GM12878 (cell line): Measurements from ENCODE around the gene ACTG1. TPM values are rescaled to one million over a fixed set of nuclear protein-coding genes. Genes with fewer than 3 reads are reported as not detected.
A peak's percentile ranks its signal among the peaks of the same experiment; 100 is the strongest.

Experiments used
- ATAC-seq: fragments of 200-7000 bp; cut with Tn5 transposase; 3 replicates; pipeline ENCODE4 v1.9.1; 2020; ENCODE audit warnings: mild to moderate bottlenecking, moderate library complexity
- BruUV-seq: library from RNA; stranded (reverse); fragments of 400-500 nt; replicated peaks from 2 replicates; lab custom pipeline; 2021; lab: Mats Ljungman, UMichigan
- CTCF ChIA-PET: fragments of 300-600 bp; sonication (Branson Sonifier 250); formaldehyde crosslinking; extraction: SDS; loops from one replicate; lab custom pipeline; 2021; ENCODE audit warnings: inconsistent platforms; lab: Yijun Ruan, JAX
- POLR2A ChIA-PET: fragments of 350-600 bp; formaldehyde crosslinking; extraction: SDS; loops from one replicate; lab custom pipeline; 2021; ENCODE audit warnings: inconsistent platforms; lab: Charles Lee
- RAD21 ChIA-PET: fragments of 300-600 bp; sonication (Branson Sonifier 250); formaldehyde crosslinking; loops from one replicate; lab custom pipeline; 2023; ENCODE audit warnings: antibody characterized with exemption; ENCODE audit not compliant: unreplicated experiment; lab: Charles Lee
- SMC1A ChIA-PET: fragments of 300-600 bp; sonication (Branson Sonifier 250); formaldehyde crosslinking; loops from one replicate; lab custom pipeline; 2023; ENCODE audit not compliant: unreplicated experiment, uncharacterized antibody; lab: Charles Lee
- DNase-seq: peaks from one replicate; pipeline ENCODE4 v3.0.0-alpha.2; 2011; ENCODE audit warnings: low read depth, low spot score
- FAIRE-seq: peaks from 3 replicates; lab custom pipeline; 2011; peaks lifted over from hg19 to GRCh38; lab: Jason Lieb, UNC
- H2AFZ ChIP-seq: 2 replicates; pipeline ENCODE4 v1.6.0; 2011; ENCODE audit warnings: low read depth, low read length, control low read depth; ENCODE audit not compliant: control insufficient read depth
- H3K27ac ChIP-seq: 2 replicates; pipeline ENCODE4 v1.5.1; 2011; ENCODE audit warnings: control low read depth; ENCODE audit not compliant: control insufficient read depth, insufficient read depth
- H3K27me3 ChIP-seq, 2 experiments: replicated peaks in 1 of 2; 2 replicates each; pipeline versions ENCODE4 v1.6.0 to v1.6.1; 2011; ENCODE audit warnings: low read length in 1 of 2; ENCODE audit not compliant: control insufficient read depth in 2 of 2, insufficient read depth in 2 of 2
- H3K36me3 ChIP-seq, 2 experiments: 2 replicates each; pipeline ENCODE4 v1.5.1; 2011; ENCODE audit warnings: low read length in 1 of 2; ENCODE audit not compliant: control insufficient read depth in 2 of 2, insufficient read depth in 2 of 2
- H3K4me1 ChIP-seq: 2 replicates; pipeline ENCODE4 v1.6.1; 2011; ENCODE audit warnings: mild to moderate bottlenecking, low read length, moderate library complexity, mixed read lengths; ENCODE audit not compliant: control insufficient read depth, insufficient read depth
- H3K4me2 ChIP-seq: 2 replicates; pipeline ENCODE4 v1.6.0; 2011; ENCODE audit warnings: control low read depth; ENCODE audit not compliant: control insufficient read depth, insufficient read depth
- H3K4me3 ChIP-seq: fragments of 200-600 bp; sonication (generic); 2 replicates; pipeline ENCODE4 v1.5.1; 2016
- H3K79me2 ChIP-seq: 2 replicates; pipeline ENCODE4 v1.6.0; 2011; ENCODE audit warnings: low read length; ENCODE audit not compliant: control insufficient read depth, insufficient read depth
- H3K9ac ChIP-seq: 2 replicates; pipeline ENCODE4 v1.8.0; 2011; ENCODE audit warnings: low read length, control low read depth, mixed read lengths; ENCODE audit not compliant: control insufficient read depth, insufficient read depth
- H3K9me3 ChIP-seq: replicated peaks from 3 replicates; pipeline ENCODE4 v1.5.1; 2011; ENCODE audit warnings: mild to moderate bottlenecking, low read length; ENCODE audit not compliant: control insufficient read depth, insufficient read depth
- H4K20me1 ChIP-seq: 2 replicates; pipeline ENCODE4 v1.6.0; 2011; ENCODE audit not compliant: control insufficient read depth, insufficient read depth
- BCL3 ChIP-seq: IDR thresholded peaks from 2 replicates; pipeline ENCODE4 v1.6.1; 2011; ENCODE audit warnings: borderline replicate concordance, low read depth, mild to moderate bottlenecking, moderate library complexity, low read length; ENCODE audit not compliant: insufficient read depth, poor library complexity, severe bottlenecking
- BHLHE40 ChIP-seq, 2 experiments: fragments of 450-650 bp in 1 of 2; IDR thresholded peaks; 2 replicates each; pipeline ENCODE4 v1.6.1; 2011 to 2017; ENCODE audit warnings: low read depth in 2 of 2, borderline replicate concordance in 1 of 2, improper control_type of control experiment in 1 of 2, low read length in 1 of 2, mild to moderate bottlenecking in 1 of 2
- GABPA ChIP-seq: IDR thresholded peaks from 2 replicates; pipeline ENCODE4 v1.6.1; 2014; ENCODE audit warnings: antibody characterized with exemption, low read depth, mild to moderate bottlenecking, inconsistent platforms
- GATAD2B ChIP-seq: fragments of 450-650 bp; conservative IDR thresholded peaks from 2 replicates; pipeline ENCODE4 v1.6.1; 2017; ENCODE audit warnings: low read depth, mild to moderate bottlenecking, moderate library complexity
- HDGF ChIP-seq: fragments of 450-650 bp; IDR thresholded peaks from 2 replicates; pipeline ENCODE4 v1.6.1; 2016; ENCODE audit warnings: antibody characterized with exemption
- NFIC ChIP-seq: IDR thresholded peaks from 2 replicates; pipeline ENCODE4 v1.6.1; 2012; ENCODE audit warnings: low read depth, mild to moderate bottlenecking, inconsistent platforms, low read length, moderate library complexity
- NR2C1 ChIP-seq: fragments of 450-650 bp; IDR thresholded peaks from 2 replicates; pipeline ENCODE4 v1.6.1; 2017; ENCODE audit warnings: antibody characterized with exemption, mild to moderate bottlenecking, moderate library complexity
- PAX5 ChIP-seq: IDR thresholded peaks from 2 replicates; pipeline ENCODE4 v1.6.1; 2011; ENCODE audit warnings: low read depth, low read length, borderline replicate concordance
- PKNOX1 ChIP-seq: fragments of 450-650 bp; IDR thresholded peaks from 2 replicates; pipeline ENCODE4 v1.6.1; 2016; ENCODE audit warnings: mild to moderate bottlenecking
- POLR2AphosphoS2 ChIP-seq: IDR thresholded peaks from 2 replicates; pipeline ENCODE4 v1.6.1; 2011; ENCODE audit warnings: low read depth, mild to moderate bottlenecking, low read length, improper control_type of control experiment, moderate library complexity
- RAD21 ChIP-seq: IDR thresholded peaks from 2 replicates; pipeline ENCODE4 v1.6.1; 2011; ENCODE audit warnings: mild to moderate bottlenecking, low read depth, low read length, moderate library complexity; ENCODE audit not compliant: insufficient read depth
- SMC3 ChIP-seq: IDR thresholded peaks from 2 replicates; pipeline ENCODE4 v1.6.1; 2011; ENCODE audit warnings: low read length, improper control_type of control experiment, borderline replicate concordance
- SP1 ChIP-seq: IDR thresholded peaks from one replicate; pipeline ENCODE4 v1.6.1; 2011; ENCODE audit warnings: low read depth, low read length
- SUZ12 ChIP-seq: fragments of 200-600 bp; sonication (generic); IDR thresholded peaks from one replicate; pipeline ENCODE4 v1.6.1; 2018; ENCODE audit warnings: antibody characterized with exemption, mild to moderate bottlenecking; ENCODE audit not compliant: unreplicated experiment
- ZNF384 ChIP-seq: IDR thresholded peaks from 2 replicates; pipeline ENCODE4 v1.6.1; 2012; ENCODE audit warnings: low read depth, mild to moderate bottlenecking, low read length, improper control_type of control experiment, borderline replicate concordance
- WGBS: methylation state at CpG from one replicate; pipeline ENCODE4 v1.1.6; 2016; ENCODE audit warnings: low lambda C conversion rate; ENCODE audit not compliant: insufficient replicate concordance, insufficient coverage; ENCODE audit errors: missing lambda C conversion rate; 5-methylcytosine and 5-hydroxymethylcytosine counted together
- in situ Hi-C: fragments of 300-500 bp; cut with MboI; formaldehyde crosslinking; loops from 9 replicates; pipeline ENCODE4 v1.14.3; 2018; ENCODE audit warnings: mixed read lengths
- intact Hi-C: fragments of 100-400 bp; cut with micrococcal nuclease; formaldehyde crosslinking; loops from one replicate; pipeline ENCODE4 v1.14.2; 2022; ENCODE audit not compliant: unreplicated experiment
- polyA plus RNA-seq, 11 experiments: library from polyadenylated mRNA; depleted of rRNA in 4 of 11; unstranded in 6 of 11; stranded (reverse) in 5 of 11; fragments of >200 nt; fragmentation: Nextera tagmentation in 4 of 11; fragmentation: Illumina TruSeq in 1 of 11; extraction: Ambion mirVana in 4 of 11; extraction: Trizol in 1 of 11; gene quantifications; 1 replicate in 1 of 11; 2 replicates in 10 of 11; pipeline versions ENCODE4 v1.2.1 to v1.2.3, GENCODE V29; 2011 to 2016; ENCODE audit warnings: inconsistent platforms in 2 of 11, missing spikeins in 2 of 11, low read depth in 1 of 11
- total RNA-seq, 4 experiments: library from RNA; depleted of rRNA in 3 of 4; stranded (reverse); fragments of >200 nt in 3 of 4; fragmentation: Illumina TruSeq in 1 of 4; extraction: Trizol in 1 of 4; gene quantifications; 2 replicates each; pipeline versions ENCODE4 v1.2.1 to v1.2.3, GENCODE V29; 2013 to 2021
- TF ChIP-seq, protein P1 (sequence below): fragments of 450-650 bp; IDR thresholded peaks from 2 replicates; pipeline ENCODE4 v1.6.1; 2017; ENCODE audit warnings: mild to moderate bottlenecking, low read depth, inconsistent platforms; ENCODE audit not compliant: poor library complexity, severe bottlenecking

The ACTG1 gene
- total and polyA plus RNA-seq, 10 of the 15 experiments (the other 5 are each of a cell fraction or from before 2014, with no cell fraction given): 810 to 6,105 (median 3,650) TPM

DNA sequence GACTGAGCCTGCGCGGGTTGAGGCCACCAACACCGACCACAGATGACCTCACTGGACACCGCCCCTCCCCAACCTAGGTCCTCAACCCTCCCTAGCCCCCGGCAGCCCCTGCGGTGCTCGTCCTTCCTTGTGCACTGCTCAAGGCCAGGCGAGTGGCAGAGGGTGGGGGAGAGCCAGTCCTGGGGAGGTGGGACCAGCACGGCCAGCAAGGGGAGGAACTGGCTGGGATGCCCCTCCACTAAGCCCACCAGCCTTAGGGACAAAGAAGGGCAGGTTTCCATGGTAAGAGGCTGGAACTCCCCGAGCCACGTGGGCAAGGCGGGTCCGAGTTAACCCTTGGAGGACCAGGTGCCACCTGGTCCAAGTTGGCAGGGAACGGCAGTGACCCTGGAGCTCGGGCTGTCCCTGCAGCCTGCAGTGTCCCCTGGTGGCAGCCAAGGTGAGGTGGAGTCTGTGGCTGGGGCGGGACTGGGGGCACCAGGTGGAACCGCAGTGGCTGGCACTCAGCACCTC is 24.8 kb upstream of the ACTG1 start (continued):
- TF ChIP-seq SMC3: peak; percentile 37; the same call in 1 of the 2 replicates
- peak; percentile 49 for TF ChIP-seq RAD21
- TF ChIP-seq ZNF384: no peak

- 33% methylated on average over 85 of the region's 89 CpGs for WGBS
- POLR2A ChIA-PET: no interaction called here
- H3K4me1 ChIP-seq: no peaks in the 10 kb centered on the region
- CTCF ChIA-PET: interaction anchor here (1.3 to 2.2 kb wide), 2 partner anchors 52 kb away, joined by 3 to 5 read pairs; no protein-coding TSS in a partner anchor
- RAD21 ChIA-PET: interaction anchor here (1.0 kb wide), 1 partner anchor 245 kb away, joined by 3 read pairs; no protein-coding TSS in a partner anchor
- no peaks in the 10 kb centered on the region; a peak in 2 of 4 replicates for H3K27me3 ChIP-seq
- H4K20me1 ChIP-seq: no peaks in the 10 kb centered on the region
- no peak for DNase-seq
- H3K27ac ChIP-seq: no peak overlapping the region
- H2AFZ ChIP-seq: no peak overlapping the region
- in situ Hi-C loops (no loop called here), intact Hi-C loops (no loop called here)
- no TSS peak for BruUV-seq
- H3K4me3 ChIP-seq: no peak overlapping the region
- SMC1A ChIA-PET: no interaction called here
- no peaks in the 10 kb centered on the region for H3K79me2 ChIP-seq
- no peak for FAIRE-seq
- H3K4me2 ChIP-seq: no peak overlapping the region
- H3K36me3 ChIP-seq: peaks cover 0 to 3% of the 10 kb centered on the region in 2 experiments; a peak in 2 of 4 replicates
- H3K9ac ChIP-seq: no peak overlapping the region
- H3K9me3 ChIP-seq: no peaks in the 10 kb centered on the region
- no peak for ATAC-seq
- peak; percentile 27 for TF ChIP-seq BCL3
- no peak for TF ChIP-seq GATAD2B
- TF ChIP-seq POLR2AphosphoS2: peak; percentile 45; the same call in 1 of the 2 replicates
- no peak for TF ChIP-seq SP1
- TF ChIP-seq HDGF: no peak
- no peak for TF ChIP-seq PAX5
- TF ChIP-seq NFIC: no peak
- TF ChIP-seq BHLHE40 (IDR thresholded peaks at IDR 0.05; ENCODE audit: borderline replicate concordance in 1 of 2, low read depth in 2 of 2, low read length in 1 of 2): no peak
- no peak for TF ChIP-seq NR2C1
- no peak for TF ChIP-seq SUZ12
- TF ChIP-seq, protein P1, sequence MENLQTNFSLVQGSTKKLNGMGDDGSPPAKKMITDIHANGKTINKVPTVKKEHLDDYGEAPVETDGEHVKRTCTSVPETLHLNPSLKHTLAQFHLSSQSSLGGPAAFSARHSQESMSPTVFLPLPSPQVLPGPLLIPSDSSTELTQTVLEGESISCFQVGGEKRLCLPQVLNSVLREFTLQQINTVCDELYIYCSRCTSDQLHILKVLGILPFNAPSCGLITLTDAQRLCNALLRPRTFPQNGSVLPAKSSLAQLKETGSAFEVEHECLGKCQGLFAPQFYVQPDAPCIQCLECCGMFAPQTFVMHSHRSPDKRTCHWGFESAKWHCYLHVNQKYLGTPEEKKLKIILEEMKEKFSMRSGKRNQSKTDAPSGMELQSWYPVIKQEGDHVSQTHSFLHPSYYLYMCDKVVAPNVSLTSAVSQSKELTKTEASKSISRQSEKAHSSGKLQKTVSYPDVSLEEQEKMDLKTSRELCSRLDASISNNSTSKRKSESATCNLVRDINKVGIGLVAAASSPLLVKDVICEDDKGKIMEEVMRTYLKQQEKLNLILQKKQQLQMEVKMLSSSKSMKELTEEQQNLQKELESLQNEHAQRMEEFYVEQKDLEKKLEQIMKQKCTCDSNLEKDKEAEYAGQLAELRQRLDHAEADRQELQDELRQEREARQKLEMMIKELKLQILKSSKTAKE: no peak
- TF ChIP-seq GABPA: no peak
- no peak for TF ChIP-seq PKNOX1
Measured at GRCh38 chr17:81536299-81537290, 24.0 kb upstream of the ACTG1 start.
